ENCODE measurements around the gene TMEM14A.

DNA sequence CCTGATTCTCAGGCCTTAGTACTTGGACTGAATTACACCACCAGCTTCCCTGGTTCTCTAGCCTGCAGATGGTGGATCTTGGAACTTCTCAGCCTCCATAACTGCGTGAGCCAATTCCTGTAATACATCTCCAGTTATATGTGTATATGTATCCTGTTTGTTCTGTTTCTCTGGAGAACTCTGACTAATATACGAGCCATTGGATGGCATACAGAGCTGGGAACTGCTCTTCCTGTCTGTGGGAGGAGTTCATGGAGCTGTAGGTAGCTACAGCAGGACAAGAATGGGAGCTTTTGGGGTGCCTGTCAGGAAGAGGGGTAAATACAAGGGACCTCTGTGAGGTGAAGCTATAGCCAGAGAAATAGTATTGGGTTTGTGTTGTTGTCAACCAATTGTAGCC is 41.2 kb downstream of the TMEM14A start:
- TF ChIP-seq CTCF (IDR thresholded peaks at IDR 0.05) (no peak), SIN3A (IDR thresholded peaks at IDR 0.05; ENCODE audit: borderline replicate concordance, insufficient read depth, low read depth, low read length) (no peak), POLR2AphosphoS5 (IDR thresholded peaks at IDR 0.05; ENCODE audit: low read depth, low read length) (no peak)
- TF ChIP-seq, protein P1, sequence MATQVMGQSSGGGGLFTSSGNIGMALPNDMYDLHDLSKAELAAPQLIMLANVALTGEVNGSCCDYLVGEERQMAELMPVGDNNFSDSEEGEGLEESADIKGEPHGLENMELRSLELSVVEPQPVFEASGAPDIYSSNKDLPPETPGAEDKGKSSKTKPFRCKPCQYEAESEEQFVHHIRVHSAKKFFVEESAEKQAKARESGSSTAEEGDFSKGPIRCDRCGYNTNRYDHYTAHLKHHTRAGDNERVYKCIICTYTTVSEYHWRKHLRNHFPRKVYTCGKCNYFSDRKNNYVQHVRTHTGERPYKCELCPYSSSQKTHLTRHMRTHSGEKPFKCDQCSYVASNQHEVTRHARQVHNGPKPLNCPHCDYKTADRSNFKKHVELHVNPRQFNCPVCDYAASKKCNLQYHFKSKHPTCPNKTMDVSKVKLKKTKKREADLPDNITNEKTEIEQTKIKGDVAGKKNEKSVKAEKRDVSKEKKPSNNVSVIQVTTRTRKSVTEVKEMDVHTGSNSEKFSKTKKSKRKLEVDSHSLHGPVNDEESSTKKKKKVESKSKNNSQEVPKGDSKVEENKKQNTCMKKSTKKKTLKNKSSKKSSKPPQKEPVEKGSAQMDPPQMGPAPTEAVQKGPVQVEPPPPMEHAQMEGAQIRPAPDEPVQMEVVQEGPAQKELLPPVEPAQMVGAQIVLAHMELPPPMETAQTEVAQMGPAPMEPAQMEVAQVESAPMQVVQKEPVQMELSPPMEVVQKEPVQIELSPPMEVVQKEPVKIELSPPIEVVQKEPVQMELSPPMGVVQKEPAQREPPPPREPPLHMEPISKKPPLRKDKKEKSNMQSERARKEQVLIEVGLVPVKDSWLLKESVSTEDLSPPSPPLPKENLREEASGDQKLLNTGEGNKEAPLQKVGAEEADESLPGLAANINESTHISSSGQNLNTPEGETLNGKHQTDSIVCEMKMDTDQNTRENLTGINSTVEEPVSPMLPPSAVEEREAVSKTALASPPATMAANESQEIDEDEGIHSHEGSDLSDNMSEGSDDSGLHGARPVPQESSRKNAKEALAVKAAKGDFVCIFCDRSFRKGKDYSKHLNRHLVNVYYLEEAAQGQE (IDR thresholded peaks at IDR 0.05; ENCODE audit: insufficient read depth in 1 of 2, low read depth in 2 of 2, low read length in 1 of 2), result no peak
